GM21515 (cell line): ENCODE results near the gene MALT1.
"Not testable (repeated sequence)": the region's sequence is repeated elsewhere in the genome, so short reads cannot be mapped to it uniquely, and the experiment has no call there.

ENCODE experiments used
- ATAC-seq: cut with Tn5 transposase; IDR thresholded peaks from one replicate; pipeline ENCODE4 v1.9.1; 2021; ENCODE audit not compliant: unreplicated experiment

MALT1 gene

GRCh38 chr18:58671111-58671631, at the start of gene MALT1:
TSS of gene MALT1 (plus strand) at chr18:58671465. CDS start at chr18:58671644, 179 bp downstream.
- peak; percentile 85 for ATAC-seq

- no peak for ATAC-seq
Measured at GRCh38 chr18:58624011-58624410, 47.3 kb upstream of the MALT1 start.

GRCh38 chr18:58625839-58626238, 45.4 kb upstream of the MALT1 start:
- ATAC-seq = no peak

GRCh38 chr18:58630071-58630470, 41.2 kb upstream of the MALT1 start:
- ATAC-seq = no peak

- ATAC-seq = no peak
Measured at GRCh38 chr18:58631301-58631700, 40.0 kb upstream of the MALT1 start.

- ATAC-seq = no peak
Measured at GRCh38 chr18:58632552-58632951, 38.7 kb upstream of the MALT1 start.

- no peak for ATAC-seq
Measured at GRCh38 chr18:58633874-58634273, 37.4 kb upstream of the MALT1 start.

- no peak for ATAC-seq
Measured at GRCh38 chr18:58635891-58636290, 35.4 kb upstream of the MALT1 start.

GRCh38 chr18:58637197-58637596, 34.1 kb upstream of the MALT1 start:
- no peak for ATAC-seq

GRCh38 chr18:58637946-58638345, 33.3 kb upstream of the MALT1 start:
- no peak for ATAC-seq

- ATAC-seq = no peak
Measured at GRCh38 chr18:58638441-58638840, 32.8 kb upstream of the MALT1 start.

- no peak for ATAC-seq
Measured at GRCh38 chr18:58639237-58639636, 32.0 kb upstream of the MALT1 start.

GRCh38 chr18:58639751-58640427, 31.4 kb upstream of the MALT1 start:
- ATAC-seq = peak; percentile 59

- no peak for ATAC-seq
Measured at GRCh38 chr18:58640428-58640805, 30.8 kb upstream of the MALT1 start.

GRCh38 chr18:58640891-58641610, 30.2 kb upstream of the MALT1 start:
- ATAC-seq = no peak

GRCh38 chr18:58643557-58643956, 27.7 kb upstream of the MALT1 start:
- not testable (repeated sequence) for ATAC-seq

- no peak for ATAC-seq
Measured at GRCh38 chr18:58645398-58645797, 25.9 kb upstream of the MALT1 start.

GRCh38 chr18:58646334-58646862, 24.9 kb upstream of the MALT1 start:
- ATAC-seq = no peak

- ATAC-seq = peak; percentile 81
Measured at GRCh38 chr18:58649966-58650816, 21.1 kb upstream of the MALT1 start.

GRCh38 chr18:58650830-58651229, 20.4 kb upstream of the MALT1 start:
- ATAC-seq = not testable (repeated sequence)

- ATAC-seq = not testable (repeated sequence)
Measured at GRCh38 chr18:58653144-58653722, 18.0 kb upstream of the MALT1 start.
